22Rv1 (cell line): Measurements from ENCODE around the gene LRRTM2.
A peak's percentile ranks its signal among the peaks of the same experiment; 100 is the strongest.

Experiments used
- H3K27ac ChIP-seq: fragments of 450-650 bp; 2 replicates; pipeline ENCODE4 v1.5.1; 2017
- CTCF ChIP-seq: fragments of 450-650 bp; IDR thresholded peaks from 2 replicates; pipeline ENCODE4 v1.5.1; 2017; ENCODE audit warnings: mild to moderate bottlenecking
- ZFX ChIP-seq: fragments of 450-650 bp; IDR thresholded peaks from 2 replicates; pipeline ENCODE4 v1.6.1; 2017; ENCODE audit warnings: antibody characterized with exemption, borderline replicate concordance

LRRTM2 gene

GRCh38 chr5:138850865-138851435 is 24.2 kb downstream of the LRRTM2 start:
- TF ChIP-seq ZFX (no peak), CTCF (no peak)
- H3K27ac ChIP-seq: no peak overlapping the region

- H3K27ac ChIP-seq: peak overlapping the region; percentile 8; the same call in 1 of the 2 replicates
- TF ChIP-seq ZFX (no peak), CTCF (no peak)
These were observed 25.3 kb downstream of the LRRTM2 start for GRCh38 chr5:138849882-138850281.

GRCh38 chr5:138849439-138849838 is 25.7 kb downstream of the LRRTM2 start:
- peak overlapping the region; percentile 8; the same call in 1 of the 2 replicates for H3K27ac ChIP-seq

GRCh38 chr5:138844812-138845513 is 30.2 kb downstream of the LRRTM2 start:
- no peak overlapping the region for H3K27ac ChIP-seq
- TF ChIP-seq ZFX (no peak), CTCF (no peak)

More at GRCh38 chr5:138849439-138849838, 25.7 kb downstream of the LRRTM2 start:
- TF ChIP-seq CTCF (no peak), ZFX (no peak)

GRCh38 chr5:138844125-138844461 is 31.0 kb downstream of the LRRTM2 start:
- TF ChIP-seq CTCF (no peak), ZFX (no peak)
- no peak overlapping the region for H3K27ac ChIP-seq

- TF ChIP-seq CTCF: no peak
- TF ChIP-seq ZFX: no peak
- H3K27ac ChIP-seq: no peak overlapping the region
These were observed 31.6 kb downstream of the LRRTM2 start for GRCh38 chr5:138843316-138844124.

GRCh38 chr5:138841531-138841930 is 33.6 kb downstream of the LRRTM2 start:
- TF ChIP-seq CTCF: no peak
- no peak for TF ChIP-seq ZFX
- no peak overlapping the region for H3K27ac ChIP-seq
